GM20431 (cell line): ENCODE results near the gene AQP6.

ENCODE experiments used
- in situ Hi-C: fragments of 300-500 bp; cut with MseI, MboI; formaldehyde crosslinking; loops from one replicate; pipeline ENCODE4 v1.15.0; 2020; ENCODE audit warnings: low sequenced_read_pairs; ENCODE audit not compliant: unreplicated experiment

AQP6 gene

GRCh38 chr12:49942512-49942893 lies 30.2 kb upstream of the AQP6 start:
- in situ Hi-C loops, result no loop called here

DNA sequence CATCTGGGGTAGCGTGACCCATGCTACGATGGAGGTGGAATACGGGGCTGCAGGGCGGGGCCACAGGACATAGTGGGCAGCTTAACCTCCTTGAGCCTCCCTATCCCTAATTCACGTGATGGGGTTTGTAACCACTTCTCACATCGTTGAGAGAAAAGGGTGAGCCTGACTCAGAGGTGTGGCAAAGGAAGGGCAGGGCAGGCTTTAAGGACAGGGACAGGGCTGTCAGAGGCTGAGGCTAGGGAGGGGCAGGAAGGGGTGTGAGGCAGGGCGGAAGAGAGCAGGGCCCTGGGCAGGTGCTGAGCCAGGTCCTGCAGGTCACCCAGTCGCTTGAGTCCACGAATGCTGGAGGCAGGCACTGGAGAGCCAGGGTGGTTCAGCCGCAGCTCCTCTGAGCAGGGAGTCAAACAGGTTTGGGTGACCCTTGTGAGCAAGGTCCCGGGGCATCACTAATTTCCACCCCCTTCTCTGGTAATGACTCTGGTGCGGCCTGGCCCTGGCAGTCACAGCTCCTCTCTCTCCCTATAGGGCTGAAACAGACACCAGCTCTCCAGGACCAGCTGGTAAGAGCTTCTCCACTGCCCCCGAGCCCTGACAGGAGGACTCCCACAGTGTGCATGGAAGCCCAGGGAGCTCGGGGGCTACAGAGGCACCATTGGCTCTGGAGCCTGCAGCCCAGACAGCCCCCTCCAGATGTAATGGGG lies 29.7 kb upstream of the AQP6 start:
- in situ Hi-C loops, result no loop called here

DNA sequence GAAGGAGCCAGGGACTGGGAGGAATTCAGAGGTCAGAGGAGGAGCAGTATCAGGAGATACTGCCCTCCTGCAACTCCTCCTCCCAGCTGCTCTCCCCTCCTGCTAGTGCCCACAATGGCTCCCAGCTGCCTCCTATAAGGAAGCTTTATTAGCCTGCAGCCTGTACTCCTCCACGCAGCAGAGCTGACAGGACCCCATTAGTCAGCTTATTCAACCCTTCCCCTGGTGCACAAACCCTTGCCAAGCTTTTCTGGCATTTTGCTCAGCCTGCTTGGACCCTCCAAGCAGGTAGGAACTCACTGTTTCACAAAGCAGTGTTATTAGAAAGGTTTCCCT lies 29.2 kb upstream of the AQP6 start:
- in situ Hi-C loops, result no loop called here

DNA sequence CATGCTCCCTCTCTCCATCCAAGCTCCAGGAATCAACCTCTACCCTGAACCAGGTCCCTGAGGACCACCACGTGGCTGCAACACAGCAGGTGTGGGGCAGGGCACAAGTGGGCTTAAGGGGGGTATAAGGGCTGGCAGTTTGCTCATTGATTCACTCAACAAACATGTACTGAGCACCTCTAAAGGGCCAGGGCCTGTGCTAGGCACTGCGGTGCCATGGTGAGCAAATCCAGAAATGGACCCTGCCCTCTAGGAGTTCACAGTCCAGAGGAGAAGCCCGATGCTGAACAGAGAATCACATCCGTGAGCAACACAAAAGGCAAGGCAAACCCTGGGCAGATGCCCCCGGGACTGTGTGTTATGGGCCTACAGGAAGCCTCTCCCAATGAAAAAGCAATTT lies 28.7 kb upstream of the AQP6 start:
- in situ Hi-C loops, result no loop called here

DNA sequence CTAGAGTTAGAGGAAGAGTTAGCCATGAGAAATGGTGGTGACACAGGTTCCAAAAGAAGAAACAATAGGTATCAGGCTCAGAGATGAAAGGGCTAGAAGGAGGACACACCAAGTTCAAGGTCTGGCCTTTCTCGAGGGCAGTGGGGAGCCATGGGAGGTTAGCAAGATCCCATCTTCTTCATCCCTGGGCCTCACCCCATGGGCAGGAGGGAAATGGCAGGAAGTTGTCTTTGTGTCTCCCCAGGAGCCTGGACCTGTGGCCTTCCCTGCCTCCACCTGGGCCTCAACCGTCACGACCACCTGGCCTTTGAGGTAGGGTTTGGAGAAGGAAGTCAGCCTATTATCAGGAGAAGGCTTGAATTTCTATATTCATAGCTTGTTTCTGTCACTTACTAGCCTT lies 28.0 kb upstream of the AQP6 start:
- in situ Hi-C loops, result no loop called here

GRCh38 chr12:49945394-49946080 lies 27.2 kb upstream of the AQP6 start:
- in situ Hi-C loops, result no loop called here

DNA sequence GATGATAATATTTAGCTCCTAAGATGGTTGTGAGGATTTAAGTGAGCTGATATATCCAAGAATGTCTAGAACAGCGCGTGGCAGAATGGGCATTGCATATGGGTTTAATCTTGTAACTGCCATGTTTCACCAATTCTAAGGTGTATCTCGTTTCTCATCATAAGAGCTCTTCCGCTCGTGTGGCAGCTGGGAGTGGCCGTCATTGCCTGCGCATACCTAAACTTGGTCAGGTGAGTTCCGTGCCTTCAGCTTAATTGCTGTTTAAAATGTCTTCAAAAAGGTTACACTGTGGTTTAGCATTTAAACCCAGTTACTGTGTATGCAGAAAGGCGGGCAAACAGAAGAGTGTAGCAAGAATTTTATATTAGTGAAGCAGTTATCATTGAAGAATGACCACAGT lies 26.7 kb upstream of the AQP6 start:
- in situ Hi-C loops, result no loop called here

DNA sequence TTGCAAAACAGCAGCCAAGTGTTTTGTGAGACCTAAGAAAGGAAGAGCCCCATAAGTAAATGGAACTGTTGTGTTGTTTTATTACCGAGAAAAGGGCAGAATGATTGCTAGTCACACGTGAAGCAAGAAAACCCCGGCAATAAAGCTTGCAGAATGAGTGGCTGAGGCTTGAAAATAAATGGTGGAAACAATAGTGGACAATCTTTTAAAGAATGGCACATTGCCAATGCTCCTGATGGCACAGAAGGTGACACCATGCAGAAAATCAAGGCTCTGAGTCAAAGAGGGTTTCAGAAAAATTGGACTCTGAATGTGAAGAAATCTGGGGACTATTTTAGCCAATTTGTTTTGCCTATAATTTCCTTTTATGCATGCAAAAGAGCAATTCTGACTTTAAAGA lies 26.2 kb upstream of the AQP6 start:
- in situ Hi-C loops, result no loop called here

- in situ Hi-C loops, result no loop called here
These were observed 25.0 kb upstream of the AQP6 start for GRCh38 chr12:49947593-49948226.

- in situ Hi-C loops, result no loop called here
These were observed 23.6 kb upstream of the AQP6 start for GRCh38 chr12:49948866-49949845.

GRCh38 chr12:49949866-49950265 lies 22.9 kb upstream of the AQP6 start:
- in situ Hi-C loops, result no loop called here

DNA sequence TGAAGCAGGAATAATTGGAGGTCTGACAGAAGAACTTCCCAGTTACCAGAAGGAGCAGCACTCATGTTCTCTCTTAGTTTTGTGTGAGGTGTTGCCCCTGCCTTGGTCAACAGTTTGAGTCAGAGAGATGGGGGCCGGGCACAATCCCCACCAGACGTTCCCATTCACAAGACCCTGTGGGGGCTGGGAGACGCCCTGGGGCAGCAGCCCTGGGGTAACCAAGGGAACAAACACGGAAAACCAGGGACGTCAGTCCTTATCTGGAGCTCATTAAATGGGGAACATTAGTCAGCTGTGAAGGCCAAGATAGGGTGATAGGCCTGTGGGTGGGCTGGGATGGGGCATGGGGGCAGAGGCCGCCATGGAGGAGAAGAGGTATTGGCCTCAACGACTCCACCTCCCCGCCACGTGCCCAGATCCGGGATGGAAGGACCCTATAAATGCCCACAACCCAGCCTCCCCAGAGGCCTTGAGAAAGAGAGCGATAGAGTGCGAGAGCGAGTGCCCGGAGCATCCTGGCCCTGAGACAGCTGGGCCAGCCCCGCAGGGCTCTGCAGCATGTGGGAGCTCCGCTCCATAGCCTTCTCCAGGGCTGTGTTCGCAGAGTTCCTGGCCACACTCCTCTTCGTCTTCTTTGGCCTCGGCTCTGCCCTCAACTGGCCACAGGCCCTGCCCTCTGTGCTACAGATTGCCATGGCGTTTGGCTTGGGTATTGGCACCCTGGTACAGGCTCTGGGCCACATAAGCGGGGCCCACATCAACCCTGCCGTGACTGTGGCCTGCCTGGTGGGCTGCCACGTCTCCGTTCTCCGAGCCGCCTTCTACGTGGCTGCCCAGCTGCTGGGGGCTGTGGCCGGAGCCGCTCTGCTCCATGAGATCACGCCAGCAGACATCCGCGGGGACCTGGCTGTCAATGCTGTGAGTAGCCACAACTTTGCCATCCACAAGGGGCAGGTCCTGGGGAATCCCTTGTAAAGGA lies 22.2 kb upstream of the AQP6 start, which contains the start of gene AQP2:
Gene AQP2, plus strand, starts transcription at position 465 of the 979 bp plus-strand sequence. Its CDS starts 94 bp downstream, at position 559.
- in situ Hi-C loops, result no loop called here

GRCh38 chr12:49951411-49952240 lies 21.1 kb upstream of the AQP6 start:
- in situ Hi-C loops, result no loop called here

DNA sequence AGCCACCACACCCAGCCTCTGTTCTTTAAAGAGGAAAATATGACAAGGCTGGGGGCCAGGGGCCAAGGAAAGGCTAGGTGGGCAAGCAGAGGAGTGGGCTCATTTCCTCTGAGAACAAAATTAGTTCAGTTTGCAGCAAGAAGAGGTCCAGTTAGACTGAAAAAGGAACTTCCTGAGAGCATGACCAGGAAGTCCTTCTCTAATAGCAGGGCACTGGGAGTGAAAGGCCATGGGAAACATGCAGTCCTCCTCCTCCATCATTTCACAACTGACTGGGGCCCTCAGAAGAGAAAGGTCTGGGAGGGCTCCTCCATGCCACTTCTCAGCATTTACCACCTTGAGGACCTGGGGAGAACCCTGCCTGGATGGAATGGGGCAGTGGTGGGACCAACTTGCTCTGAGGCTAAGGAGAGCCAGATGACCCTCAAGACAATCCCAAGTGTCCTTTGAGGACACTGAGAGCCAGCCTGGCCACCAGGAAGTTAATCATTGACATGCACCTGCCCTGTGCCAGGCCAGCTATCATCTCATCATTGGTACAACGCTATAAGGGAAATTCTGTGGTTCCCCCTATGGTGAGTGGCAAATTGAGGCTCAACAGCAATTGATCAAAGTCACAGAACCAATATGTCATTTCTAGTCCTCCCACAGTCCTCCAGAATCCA lies 20.2 kb upstream of the AQP6 start:
- in situ Hi-C loops, result no loop called here

- in situ Hi-C loops, result no loop called here
These were observed 19.6 kb upstream of the AQP6 start for GRCh38 chr12:49953151-49953550.

- in situ Hi-C loops, result no loop called here
These were observed 18.5 kb upstream of the AQP6 start for GRCh38 chr12:49953961-49954846.
